Choroid plexus epithelial cell (primary cell): ENCODE data around the gene RTTN.
A peak's percentile ranks its signal among the peaks of the same experiment; 100 is the strongest.

Experiments used
- DNase-seq: peaks from one replicate; pipeline ENCODE4 v3.0.0-alpha.2; 2010; ENCODE audit warnings: low read depth
- H3K4me3 ChIP-seq: 2 replicates; pipeline ENCODE4 v1.5.1; 2011; ENCODE audit warnings: low read depth, mild to moderate bottlenecking, control low read depth, low read length, moderate library complexity
- TF ChIP-seq, protein P1 (sequence below): conservative IDR thresholded peaks from 2 replicates; pipeline ENCODE4 v1.5.1; 2011; ENCODE audit warnings: low read depth, mild to moderate bottlenecking, control low read depth, inconsistent platforms, low read length, moderate library complexity

Gene RTTN

DNA sequence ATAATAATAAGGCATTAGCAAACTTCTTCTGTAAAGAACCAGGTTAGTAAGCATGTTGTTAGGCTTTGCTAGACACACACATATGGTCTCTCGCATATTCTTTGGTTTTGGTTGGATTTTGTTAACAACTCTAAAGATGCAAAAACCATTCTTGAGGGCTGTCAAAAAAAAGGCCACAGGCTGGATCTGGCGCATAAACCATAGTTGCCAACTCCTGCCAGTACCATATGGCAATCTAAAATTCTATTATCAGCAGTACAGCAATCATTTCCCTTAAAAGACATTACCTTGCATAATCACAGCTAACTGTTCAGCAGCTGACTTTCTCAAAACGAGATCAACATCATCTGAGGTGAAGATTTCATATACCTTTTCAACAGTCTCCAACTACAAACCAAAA is 63.5 kb downstream of the RTTN start:
- TF ChIP-seq, protein P1, sequence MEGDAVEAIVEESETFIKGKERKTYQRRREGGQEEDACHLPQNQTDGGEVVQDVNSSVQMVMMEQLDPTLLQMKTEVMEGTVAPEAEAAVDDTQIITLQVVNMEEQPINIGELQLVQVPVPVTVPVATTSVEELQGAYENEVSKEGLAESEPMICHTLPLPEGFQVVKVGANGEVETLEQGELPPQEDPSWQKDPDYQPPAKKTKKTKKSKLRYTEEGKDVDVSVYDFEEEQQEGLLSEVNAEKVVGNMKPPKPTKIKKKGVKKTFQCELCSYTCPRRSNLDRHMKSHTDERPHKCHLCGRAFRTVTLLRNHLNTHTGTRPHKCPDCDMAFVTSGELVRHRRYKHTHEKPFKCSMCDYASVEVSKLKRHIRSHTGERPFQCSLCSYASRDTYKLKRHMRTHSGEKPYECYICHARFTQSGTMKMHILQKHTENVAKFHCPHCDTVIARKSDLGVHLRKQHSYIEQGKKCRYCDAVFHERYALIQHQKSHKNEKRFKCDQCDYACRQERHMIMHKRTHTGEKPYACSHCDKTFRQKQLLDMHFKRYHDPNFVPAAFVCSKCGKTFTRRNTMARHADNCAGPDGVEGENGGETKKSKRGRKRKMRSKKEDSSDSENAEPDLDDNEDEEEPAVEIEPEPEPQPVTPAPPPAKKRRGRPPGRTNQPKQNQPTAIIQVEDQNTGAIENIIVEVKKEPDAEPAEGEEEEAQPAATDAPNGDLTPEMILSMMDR: no peak
- H3K4me3 ChIP-seq: no peak overlapping the region
- no peak for DNase-seq

DNA sequence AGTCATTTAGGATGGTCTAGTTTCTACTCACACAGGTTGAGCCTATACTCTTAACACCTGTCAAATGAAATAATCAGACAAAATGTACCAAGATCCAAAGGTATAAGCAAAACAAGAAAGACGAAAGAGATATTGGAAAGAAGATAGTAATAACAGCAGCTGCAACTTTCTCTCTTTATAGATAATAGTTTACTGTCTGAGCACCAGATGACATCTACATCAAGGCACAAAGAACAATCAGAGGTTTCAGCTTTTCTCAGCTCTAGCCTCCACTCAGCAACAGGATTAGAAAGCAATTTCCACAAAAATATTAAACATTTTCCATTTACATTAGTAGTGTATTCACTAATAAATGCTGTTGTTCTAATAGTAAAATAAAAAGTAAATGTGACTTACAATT is 66.3 kb downstream of the RTTN start:
- TF ChIP-seq, protein P1: no peak
- no peak for DNase-seq
- no peak overlapping the region for H3K4me3 ChIP-seq

DNA sequence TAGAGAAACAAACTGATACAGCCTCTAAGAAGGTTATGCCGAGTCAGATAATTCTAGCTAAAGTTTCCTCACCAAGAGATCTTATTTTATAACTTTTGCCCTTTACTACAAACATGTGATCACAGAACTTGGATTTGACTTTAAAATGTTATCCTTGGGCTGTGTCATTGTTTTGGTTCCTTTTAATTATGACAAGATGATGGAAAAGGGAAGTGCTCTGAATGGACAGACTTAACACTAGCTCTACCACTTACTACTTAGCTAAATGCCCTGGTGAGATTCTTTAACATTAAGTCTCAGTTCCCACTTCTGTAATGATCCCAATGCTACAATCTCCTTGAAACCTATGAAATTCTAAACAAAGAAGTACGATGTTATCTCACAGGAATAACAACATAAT is 69.9 kb downstream of the RTTN start:
- TF ChIP-seq, protein P1: no peak
- no peak for DNase-seq
- H3K4me3 ChIP-seq: no peak overlapping the region

DNA sequence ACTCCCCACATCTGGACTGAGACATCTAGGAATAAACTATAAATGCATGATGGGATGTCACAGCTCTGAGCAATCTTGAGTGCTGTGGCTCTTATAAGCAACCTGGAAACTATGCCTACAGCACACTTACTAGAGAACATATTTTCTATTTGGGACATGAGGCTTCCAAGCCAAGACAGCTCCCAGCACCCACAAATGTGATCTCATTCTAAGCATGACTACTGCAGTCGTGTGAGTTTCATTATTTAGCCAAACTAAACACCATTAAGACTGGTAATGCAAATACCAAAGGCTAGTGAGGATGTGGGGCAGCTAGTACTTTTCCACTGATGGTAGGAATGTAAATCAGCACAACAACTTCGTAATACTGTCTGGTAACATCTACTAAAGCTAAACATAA is 72.5 kb downstream of the RTTN start:
- no peak overlapping the region for H3K4me3 ChIP-seq
- DNase-seq: peak; percentile 95
- TF ChIP-seq, protein P1: no peak

DNA sequence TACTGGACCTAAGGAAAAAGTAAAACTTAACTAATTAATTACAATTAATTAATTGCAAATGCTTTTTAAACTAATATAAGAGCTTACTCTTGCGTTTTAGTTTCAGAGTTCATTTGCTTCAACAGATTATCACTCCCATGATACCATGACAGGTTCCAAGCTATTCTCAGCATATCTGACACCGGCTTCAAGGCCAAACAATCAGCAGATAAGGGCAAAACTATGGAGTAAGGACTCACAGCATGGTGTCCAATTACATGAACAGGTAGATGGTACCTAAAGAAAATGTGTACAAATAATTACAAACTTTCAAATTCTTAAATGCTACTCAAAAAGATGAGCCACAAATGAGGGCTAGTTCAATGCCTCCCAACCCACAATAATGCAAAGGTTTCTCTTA is 77.2 kb downstream of the RTTN start:
- no peak for DNase-seq
- no peak overlapping the region for H3K4me3 ChIP-seq
- TF ChIP-seq, protein P1: no peak

- TF ChIP-seq, protein P1: no peak
- H3K4me3 ChIP-seq: no peak overlapping the region
- DNase-seq: no peak
These were observed 78.1 kb downstream of the RTTN start for GRCh38 chr18:70127359-70127758.

GRCh38 chr18:70126832-70127231 is 78.7 kb downstream of the RTTN start:
- no peak overlapping the region for H3K4me3 ChIP-seq
- DNase-seq: no peak
- TF ChIP-seq, protein P1: no peak
